GM10248 (cell line): ENCODE measurements around the gene WNT5A.

Source experiments
- CTCF ChIA-PET: fragments of 300-600 bp; sonication (Branson Sonifier 250); formaldehyde crosslinking; extraction: SDS; loops from one replicate; lab custom pipeline; 2021; ENCODE audit warnings: antibody characterized with exemption; lab: Yijun Ruan, JAX
- POLR2A ChIA-PET: fragments of 350-650 bp; sonication (Branson Sonifier 250); formaldehyde crosslinking; extraction: SDS; loops from one replicate; lab custom pipeline; 2020; ENCODE audit warnings: antibody characterized with exemption; lab: Yijun Ruan, JAX
- DNase-seq: peaks from one replicate; pipeline ENCODE4 v3.0.0; 2012; ENCODE audit errors: extremely low spot score
- CTCF ChIP-seq: IDR thresholded peaks from 2 replicates; pipeline ENCODE4 v1.5.1; 2012; ENCODE audit warnings: mild to moderate bottlenecking, low read depth; ENCODE audit errors: extremely low read depth, missing control alignments, control extremely low read depth

Gene WNT5A

DNA sequence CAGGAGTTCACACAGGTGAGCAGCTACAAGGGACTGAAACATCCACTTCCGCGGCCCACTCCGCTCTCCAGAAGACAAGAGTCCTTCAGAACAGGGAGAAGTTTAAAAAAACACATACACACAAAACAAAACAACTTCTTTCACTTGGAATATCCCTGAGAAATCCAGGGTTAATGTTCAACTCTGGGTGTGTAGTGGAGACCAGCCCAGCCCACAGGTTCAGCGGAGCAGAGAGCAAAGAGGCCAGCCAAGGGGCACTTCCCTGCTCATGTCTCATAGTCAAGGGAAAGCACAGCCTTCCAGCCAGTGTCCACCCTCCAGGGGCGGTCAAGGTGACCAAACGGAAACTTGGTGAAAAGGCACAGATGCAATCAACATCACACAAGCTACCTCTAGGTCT, 41.6 kb downstream of the WNT5A start:
- CTCF ChIA-PET, result no interaction called here
- POLR2A ChIA-PET, result no interaction called here
- no peak for TF ChIP-seq CTCF
- DNase-seq, result no peak

DNA sequence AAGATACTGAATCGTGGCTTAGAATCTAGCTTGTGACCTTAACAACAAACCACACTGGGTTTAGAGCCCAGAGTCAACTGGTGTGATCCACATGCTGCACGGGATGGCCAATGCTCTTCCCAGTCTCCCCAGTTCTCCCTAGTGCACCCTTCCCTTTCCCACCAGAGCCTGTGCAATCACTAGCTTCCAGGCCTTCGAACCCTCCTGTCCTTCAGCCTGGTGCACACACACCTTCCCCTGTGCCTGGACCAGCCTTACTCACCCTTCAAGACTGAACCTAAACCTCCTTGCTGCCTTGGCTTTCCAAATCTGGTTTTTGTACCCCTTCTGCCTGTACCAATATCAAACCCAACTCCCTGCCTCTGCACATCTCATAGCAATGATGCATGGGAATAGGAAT, 43.8 kb downstream of the WNT5A start:
- CTCF ChIA-PET, result no interaction called here
- TF ChIP-seq CTCF, result no peak
- no peak for DNase-seq
- POLR2A ChIA-PET, result no interaction called here

GRCh38 chr3:55442861-55443260, 44.2 kb downstream of the WNT5A start:
- ChIA-PET POLR2A (no interaction called here), CTCF (no interaction called here)
- DNase-seq, result no peak
- TF ChIP-seq CTCF, result no peak

DNA sequence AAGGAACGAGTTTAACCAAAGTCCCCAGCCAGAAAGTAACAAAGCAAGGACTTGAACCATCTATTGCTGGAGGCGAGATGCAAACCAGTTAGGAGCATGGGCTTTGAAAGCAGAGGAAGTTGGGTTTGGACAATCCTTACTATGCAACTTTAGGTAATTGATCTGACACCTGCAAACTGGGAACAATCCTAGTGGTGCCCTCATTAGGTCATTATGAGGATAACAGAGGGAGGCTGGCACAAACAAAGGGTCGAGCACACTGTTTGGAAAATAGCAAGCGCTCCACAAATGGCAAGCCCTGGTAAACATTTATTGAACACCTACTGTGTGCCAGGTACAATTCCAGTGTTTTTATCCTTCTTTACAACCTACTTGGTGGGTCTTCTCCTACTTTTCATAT, 45.6 kb downstream of the WNT5A start:
- no peak for DNase-seq
- ChIA-PET CTCF (no interaction called here), POLR2A (no interaction called here)
- no peak for TF ChIP-seq CTCF

DNA sequence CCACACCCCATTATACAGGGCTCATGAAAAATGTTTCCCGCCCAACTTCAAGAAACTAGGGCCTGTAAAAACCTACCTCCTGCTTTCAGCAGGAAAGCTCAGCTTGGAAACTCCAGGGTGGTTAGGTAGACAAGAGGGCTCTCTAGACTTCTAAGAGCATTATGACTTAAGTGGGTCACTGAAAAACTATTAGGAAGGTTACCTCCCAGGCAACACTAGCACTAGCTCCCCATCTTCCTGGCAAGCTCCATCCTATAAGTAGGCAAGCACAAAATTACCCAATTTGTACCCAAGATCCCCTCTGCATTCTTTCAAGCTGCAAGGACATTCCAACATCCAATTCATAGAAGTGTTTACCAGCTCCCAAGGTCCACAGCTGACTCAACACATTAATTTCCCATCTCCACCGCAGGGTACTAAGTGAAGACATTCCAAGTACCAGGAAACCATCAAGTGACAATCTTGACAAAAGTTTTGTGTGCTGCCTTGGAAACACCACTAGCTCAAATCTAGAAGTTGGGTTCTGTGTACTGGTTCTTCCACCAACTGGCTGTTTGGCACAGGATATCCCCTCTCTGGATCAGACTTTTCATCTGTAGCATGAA, 46.9 kb downstream of the WNT5A start:
- no peak for DNase-seq
- ChIA-PET CTCF (interaction anchor here (1.3 kb wide), 1 partner anchor 17 kb away, joined by 3 read pairs; no protein-coding TSS in a partner anchor), POLR2A (no interaction called here)
- TF ChIP-seq CTCF, result no peak

GRCh38 chr3:55439657-55440056, 47.4 kb downstream of the WNT5A start:
- no peak for TF ChIP-seq CTCF
- no peak for DNase-seq
- ChIA-PET POLR2A (no interaction called here), CTCF (interaction anchor here (0.8 to 1.3 kb wide), 2 partner anchors 18 to 25 kb away, joined by 3 read pairs; no protein-coding TSS in a partner anchor)

DNA sequence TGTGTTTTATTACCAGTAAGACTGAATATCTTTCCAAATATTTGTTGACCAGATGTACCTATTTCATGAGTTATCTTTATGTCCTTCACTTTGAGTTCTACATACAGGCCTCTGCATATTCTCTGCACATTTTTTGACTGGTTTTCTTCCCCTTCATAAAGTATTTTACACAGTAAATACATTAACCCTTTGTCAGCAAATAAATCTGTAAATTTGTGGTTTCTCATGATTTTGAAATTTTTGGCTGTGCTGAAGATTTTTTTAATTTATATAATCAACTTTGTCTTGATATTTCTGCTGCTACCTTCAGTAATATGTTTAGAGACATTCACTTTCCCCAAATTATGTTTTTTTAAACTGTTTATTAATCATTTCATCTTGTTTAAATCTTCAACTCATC, 50.5 kb downstream of the WNT5A start:
- ChIA-PET CTCF (interaction anchor here (1.9 kb wide), 1 partner anchor 815 kb away, joined by 5 read pairs; no protein-coding TSS in a partner anchor), POLR2A (no interaction called here)
- DNase-seq, result no peak
- no peak for TF ChIP-seq CTCF
